LNCaP clone FGC (cell line): Measurements from ENCODE around the gene ATP11A.

Experiments used
- DNase-seq: peaks from one replicate; pipeline ENCODE4 v3.0.0-alpha.2; 2011; ENCODE audit warnings: low read depth
- H3K4me3 ChIP-seq: 2 replicates; pipeline ENCODE4 v1.5.1; 2011; ENCODE audit warnings: mild to moderate bottlenecking, low read depth, low read length, control low read depth
- TF ChIP-seq, protein P1 (sequence below): IDR thresholded peaks from 2 replicates; pipeline ENCODE4 v1.5.1; 2012; ENCODE audit warnings: mild to moderate bottlenecking; ENCODE audit not compliant: control insufficient read depth, insufficient read depth; ENCODE audit errors: extremely low read depth

The ATP11A gene

GRCh38 chr13:112761701-112762689 lies 72.2 kb downstream of the ATP11A start:
- TF ChIP-seq, protein P1, sequence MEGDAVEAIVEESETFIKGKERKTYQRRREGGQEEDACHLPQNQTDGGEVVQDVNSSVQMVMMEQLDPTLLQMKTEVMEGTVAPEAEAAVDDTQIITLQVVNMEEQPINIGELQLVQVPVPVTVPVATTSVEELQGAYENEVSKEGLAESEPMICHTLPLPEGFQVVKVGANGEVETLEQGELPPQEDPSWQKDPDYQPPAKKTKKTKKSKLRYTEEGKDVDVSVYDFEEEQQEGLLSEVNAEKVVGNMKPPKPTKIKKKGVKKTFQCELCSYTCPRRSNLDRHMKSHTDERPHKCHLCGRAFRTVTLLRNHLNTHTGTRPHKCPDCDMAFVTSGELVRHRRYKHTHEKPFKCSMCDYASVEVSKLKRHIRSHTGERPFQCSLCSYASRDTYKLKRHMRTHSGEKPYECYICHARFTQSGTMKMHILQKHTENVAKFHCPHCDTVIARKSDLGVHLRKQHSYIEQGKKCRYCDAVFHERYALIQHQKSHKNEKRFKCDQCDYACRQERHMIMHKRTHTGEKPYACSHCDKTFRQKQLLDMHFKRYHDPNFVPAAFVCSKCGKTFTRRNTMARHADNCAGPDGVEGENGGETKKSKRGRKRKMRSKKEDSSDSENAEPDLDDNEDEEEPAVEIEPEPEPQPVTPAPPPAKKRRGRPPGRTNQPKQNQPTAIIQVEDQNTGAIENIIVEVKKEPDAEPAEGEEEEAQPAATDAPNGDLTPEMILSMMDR: no peak
- DNase-seq: no peak
- peak overlapping the region; percentile 50 for H3K4me3 ChIP-seq

DNA sequence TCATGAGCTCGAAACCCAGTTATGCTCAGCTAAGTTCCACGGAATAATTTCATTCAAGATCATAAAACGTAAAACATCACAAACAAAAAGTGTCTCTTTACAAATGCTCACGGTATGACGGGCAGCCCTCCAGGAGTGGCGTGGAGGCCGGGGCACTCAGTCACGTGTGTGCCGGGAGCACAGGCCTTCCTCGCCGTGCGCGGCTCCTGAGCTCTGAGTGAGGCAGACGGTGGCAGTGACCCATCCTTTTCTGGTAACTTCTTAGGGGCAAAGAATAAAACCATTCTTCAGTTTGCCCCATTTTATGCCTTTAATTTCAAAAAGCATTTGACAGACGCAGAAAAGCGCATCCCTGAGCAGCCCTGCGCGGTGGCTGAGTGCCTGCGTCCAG lies 72.8 kb downstream of the ATP11A start:
- DNase-seq: no peak
- H3K4me3 ChIP-seq: no peak overlapping the region
- TF ChIP-seq, protein P1: no peak

- TF ChIP-seq, protein P1: no peak
- DNase-seq: no peak
- no peak overlapping the region for H3K4me3 ChIP-seq
These were observed 74.2 kb downstream of the ATP11A start for GRCh38 chr13:112764028-112764427.

DNA sequence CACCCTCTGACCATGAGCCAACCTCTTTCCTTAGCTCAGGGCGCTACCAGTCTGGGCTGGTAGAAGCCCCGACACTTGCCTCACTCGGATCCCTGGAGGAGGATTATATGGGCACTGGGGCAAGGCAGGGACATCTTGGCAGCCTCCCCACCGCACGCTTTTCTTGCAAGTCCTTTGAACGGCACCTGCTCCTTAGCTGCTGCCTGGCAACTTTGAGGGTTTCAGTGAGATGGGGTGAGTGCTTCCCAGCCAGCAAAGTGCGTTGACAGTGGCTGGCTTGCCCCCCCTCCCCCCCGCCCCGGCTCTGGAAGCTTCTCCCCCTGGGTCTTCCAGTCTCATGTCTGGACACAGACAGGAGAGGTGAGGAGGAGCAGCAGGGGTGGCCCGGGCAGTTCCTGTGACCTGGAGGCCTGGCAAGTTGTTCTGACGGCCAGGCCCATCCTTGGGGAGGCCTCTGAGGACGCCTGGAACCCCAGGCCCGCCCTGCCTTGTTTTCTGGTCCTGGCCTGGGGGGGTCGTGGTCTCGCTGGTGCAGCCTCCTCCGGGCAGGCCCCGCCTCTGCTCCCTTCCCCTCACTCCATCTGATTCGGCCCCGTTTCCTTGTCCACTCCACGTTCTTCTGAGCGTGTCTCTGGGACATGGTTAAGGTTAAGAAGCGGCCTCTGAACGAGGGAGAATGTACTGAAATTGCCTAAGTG lies 75.2 kb downstream of the ATP11A start:
- no peak overlapping the region for H3K4me3 ChIP-seq
- DNase-seq: no peak
- TF ChIP-seq, protein P1: no peak

DNA sequence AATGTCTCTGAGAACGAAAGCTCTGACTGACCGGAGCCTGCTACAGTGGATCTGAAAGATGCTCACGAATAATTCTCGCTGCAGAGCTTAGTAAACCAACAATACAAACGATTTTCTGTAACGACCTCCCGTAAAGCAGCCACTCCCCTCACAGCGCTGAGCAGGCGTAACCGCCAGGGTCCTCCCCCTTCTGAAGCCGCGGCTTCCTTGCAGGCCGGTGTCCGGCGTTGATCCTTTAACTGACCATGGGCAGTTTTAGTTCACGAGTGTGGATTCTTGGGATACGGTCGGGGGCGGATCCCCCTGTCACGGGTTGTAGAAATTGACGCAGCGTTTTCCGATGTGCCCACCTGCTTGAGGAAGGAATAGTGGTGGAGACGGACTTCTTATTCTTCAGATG lies 75.9 kb downstream of the ATP11A start:
- TF ChIP-seq, protein P1: no peak
- DNase-seq: no peak
- H3K4me3 ChIP-seq: no peak overlapping the region

- no peak overlapping the region for H3K4me3 ChIP-seq
- no peak for DNase-seq
- TF ChIP-seq, protein P1: no peak
These were observed 76.5 kb downstream of the ATP11A start for GRCh38 chr13:112766336-112766735.
